GM18511 (cell line): ENCODE data around the gene MEGF11.
"Not testable (repeated sequence)": the region's sequence is repeated elsewhere in the genome, so short reads cannot be mapped to it uniquely, and the experiment has no call there.

Source experiments
- ATAC-seq: cut with Tn5 transposase; IDR thresholded peaks from one replicate; pipeline ENCODE4 v1.9.1; 2021; ENCODE audit warnings: mild to moderate bottlenecking, moderate library complexity; ENCODE audit not compliant: unreplicated experiment

Gene MEGF11

DNA sequence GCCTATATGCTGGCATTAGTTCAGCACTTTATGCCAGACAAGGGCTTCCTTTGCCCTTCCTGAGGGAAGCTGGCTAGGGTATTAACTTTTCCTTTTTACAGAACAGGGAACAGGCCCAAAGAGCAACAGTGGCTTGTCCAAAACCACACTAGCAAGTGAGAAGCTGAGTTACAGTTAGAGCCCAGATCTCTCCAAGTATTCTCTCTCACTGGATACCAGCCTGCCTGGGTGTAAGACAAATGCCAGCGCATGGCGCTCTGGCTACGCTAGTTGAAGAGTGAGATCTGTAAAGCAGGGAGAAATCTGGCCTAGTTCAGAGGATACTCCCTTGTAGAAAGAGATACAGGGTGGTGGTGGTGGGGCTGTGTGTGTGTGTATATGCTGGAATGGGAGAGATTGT lies 345.9 kb downstream of the MEGF11 start:
- no peak for ATAC-seq

DNA sequence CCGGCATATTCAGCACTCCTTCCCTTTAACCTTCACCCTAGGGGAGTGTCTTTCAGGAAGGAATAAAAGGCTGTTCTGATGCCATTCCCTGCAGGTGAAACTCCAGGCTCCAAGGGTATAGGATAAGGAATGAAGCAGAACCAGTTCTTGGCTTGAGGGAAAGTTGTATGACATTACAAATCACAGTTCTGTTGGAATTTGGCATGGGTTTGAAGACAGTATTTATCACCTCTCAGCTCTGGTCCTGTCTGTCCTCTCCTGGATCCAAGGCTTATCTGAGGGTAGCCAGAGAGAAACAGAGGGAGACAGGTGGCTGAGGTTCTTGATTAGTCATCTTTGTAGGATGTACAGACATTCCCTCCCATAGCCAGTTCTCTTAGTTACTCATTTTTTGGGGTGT lies 347.2 kb downstream of the MEGF11 start:
- no peak for ATAC-seq

- ATAC-seq = no peak
Measured at GRCh38 chr15:65904301-65904700, 349.2 kb downstream of the MEGF11 start.

DNA sequence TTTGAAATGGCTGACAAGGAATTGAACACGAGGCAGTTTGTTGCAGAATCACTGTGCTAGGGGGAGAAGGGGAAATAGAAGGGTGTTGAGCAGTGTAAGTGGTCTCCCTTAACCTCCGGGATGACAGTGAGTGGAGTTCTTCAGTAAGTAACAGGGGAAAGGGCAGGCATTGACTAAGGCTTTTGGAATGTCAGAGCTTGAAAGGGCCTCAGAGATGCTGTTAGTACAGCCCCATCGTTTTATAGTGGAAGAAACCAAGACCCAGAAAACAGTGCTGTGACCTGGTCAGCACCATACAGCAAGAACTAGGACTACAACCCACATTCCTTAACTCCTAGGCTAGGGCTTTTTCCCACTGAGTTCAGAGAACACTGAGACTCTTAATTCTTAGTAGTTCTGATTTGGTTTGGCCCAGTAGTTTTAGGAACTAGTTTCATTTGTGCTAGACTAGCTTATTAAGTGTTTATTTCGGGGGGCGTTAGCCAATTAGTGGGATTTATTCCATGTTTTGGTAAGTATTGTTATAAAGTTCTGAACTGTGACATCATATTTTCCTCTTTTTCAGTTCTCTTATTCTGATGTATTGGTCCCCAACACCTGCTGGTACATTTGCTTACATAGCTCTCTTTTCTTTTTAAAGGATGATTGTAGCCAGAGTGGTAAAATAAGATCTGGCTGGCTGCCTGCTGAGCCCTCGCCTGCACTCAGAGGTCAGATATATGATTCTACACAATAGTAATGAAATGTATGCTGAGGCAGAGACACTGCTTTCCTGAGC lies 350.1 kb downstream of the MEGF11 start:
- ATAC-seq = no peak

DNA sequence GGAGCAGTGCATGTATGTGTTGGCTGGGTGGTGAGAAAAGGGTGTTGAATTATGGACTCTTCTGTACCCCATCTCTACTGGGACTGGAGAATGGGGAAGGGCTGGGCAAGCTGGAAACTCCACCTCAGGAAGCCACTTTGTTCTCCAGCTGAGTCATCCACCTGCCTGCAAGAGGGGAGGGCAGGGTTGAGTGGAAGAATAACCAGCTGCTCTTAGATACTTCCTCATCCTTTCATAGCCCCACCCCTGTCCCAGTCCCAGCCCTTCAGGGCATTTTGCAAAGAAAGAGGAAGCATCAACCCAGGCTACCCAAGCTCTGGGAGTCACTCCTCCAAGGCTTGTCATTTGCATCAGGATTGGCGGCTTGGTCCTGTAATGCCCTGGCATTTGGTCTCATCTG lies 351.2 kb downstream of the MEGF11 start:
- peak; percentile 79 for ATAC-seq

DNA sequence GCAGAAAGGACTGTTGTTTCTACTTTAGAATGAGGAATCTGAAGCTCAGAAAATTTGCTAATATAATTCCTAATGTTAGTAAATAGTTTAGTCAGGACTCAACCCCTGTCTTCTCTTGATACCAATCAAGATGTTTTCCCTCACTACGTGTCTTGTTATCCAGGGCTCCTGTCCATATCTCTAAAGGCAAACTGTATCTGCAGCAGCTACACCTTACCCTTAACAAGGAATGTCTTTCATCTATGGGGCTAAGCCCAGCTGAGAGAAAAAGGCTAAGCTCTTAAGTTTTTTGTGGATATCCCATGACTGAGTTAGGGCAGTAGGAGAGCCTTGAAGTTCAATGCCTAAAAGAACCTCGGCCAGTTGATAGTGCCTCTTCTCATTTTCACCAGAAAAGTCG lies 351.7 kb downstream of the MEGF11 start:
- ATAC-seq = no peak

- no peak for ATAC-seq
Measured at GRCh38 chr15:65901336-65901735, 352.2 kb downstream of the MEGF11 start.

DNA sequence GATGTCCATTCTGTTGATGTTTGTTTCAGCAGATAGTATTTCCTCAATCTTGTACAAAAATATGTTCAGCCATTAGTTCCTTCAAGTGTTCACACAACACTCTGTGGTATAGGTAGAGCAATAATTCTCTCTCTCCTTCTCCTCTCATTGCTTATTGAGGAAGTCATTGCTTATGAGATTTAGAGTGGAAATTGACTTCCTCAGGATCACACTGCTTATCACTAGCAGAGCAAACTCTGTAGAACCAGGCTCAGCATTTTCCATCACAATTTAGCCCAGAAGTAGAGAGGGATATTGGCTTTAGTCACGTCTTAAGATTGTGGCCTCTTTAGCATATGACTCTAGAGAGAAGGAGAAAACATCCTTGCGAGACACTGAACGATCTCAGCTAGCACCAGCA lies 353.1 kb downstream of the MEGF11 start:
- no peak for ATAC-seq

DNA sequence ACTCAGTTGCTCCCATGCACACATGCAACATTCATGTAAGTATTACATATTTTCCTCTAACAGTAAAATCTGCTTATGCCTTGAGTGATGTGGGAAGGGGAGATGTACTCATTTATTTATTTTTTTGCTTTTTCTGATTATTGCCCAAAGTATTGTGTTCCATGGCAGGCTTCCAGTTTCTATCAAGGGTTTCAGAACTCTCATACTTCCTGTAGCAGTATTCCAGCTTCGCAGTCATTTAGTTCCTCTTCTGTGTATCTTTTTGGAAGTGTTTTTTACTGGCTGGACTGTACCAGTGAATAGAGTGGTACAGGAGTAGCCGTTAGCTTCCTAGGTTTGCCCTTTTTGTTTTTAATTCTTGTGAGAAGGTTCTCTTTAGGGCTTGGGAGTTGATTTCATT lies 357.3 kb downstream of the MEGF11 start:
- no peak for ATAC-seq

DNA sequence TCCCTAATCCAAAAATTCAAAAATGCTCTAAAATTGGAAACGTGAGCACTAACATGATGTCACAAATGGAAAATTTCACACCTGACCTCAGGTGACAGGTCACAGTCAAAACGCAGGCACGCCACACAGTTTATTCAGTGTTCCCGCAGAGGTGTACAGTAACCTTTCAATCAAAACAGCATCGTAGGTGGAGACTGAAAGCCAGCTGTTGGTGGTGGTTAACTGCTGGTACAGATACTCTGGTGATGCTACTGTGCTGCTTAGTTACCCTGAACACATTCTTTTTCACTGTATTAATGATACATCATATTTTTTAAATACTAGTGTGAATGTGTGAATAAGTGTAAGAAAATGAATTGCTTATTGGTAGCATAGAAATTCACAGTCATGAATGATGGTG lies 360.5 kb downstream of the MEGF11 start:
- no peak for ATAC-seq

- no peak for ATAC-seq
Measured at GRCh38 chr15:65888981-65889380, 364.6 kb downstream of the MEGF11 start.

DNA sequence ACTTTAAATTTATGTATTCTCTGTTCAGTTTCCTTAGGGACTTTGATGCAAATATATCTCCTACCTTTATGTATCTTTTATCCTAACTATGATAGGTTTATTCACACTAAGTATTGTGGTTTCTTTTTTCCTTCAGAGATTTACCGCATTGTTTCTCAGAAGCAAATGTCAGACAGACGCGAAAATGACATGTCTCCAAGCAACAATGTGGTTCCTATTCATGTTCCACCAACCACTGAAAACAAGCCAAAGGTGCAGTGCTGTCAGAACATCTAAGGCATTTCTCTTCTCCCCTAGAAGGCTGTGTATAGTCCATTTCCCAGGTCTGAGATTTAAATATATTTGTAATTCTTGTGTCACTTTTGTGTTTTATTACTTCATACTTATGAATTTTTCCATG lies 366.0 kb downstream of the MEGF11 start:
- no peak for ATAC-seq

GRCh38 chr15:65885668-65886218 lies 367.8 kb downstream of the MEGF11 start:
- no peak for ATAC-seq

GRCh38 chr15:65884511-65884910 lies 369.0 kb downstream of the MEGF11 start:
- no peak for ATAC-seq

DNA sequence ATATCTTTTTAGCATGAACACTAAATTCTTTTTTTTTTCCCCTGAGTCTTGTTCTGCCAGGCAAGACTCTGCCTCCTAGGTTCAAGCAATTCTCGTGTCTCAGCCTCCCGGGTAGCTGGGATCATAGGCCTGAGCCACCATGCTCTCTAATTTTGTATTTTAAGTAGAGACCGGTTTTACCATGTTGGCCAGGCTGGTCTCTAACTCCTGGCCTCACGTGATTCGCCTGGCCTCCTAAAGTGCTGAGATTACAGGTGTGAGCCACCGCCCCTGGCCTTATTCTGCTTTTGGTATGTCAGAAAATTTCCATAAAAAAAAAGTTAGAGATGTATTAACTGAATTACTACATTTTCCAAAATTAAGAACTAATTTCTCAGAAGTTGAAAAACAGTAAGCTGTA lies 370.0 kb downstream of the MEGF11 start:
- ATAC-seq = no peak

DNA sequence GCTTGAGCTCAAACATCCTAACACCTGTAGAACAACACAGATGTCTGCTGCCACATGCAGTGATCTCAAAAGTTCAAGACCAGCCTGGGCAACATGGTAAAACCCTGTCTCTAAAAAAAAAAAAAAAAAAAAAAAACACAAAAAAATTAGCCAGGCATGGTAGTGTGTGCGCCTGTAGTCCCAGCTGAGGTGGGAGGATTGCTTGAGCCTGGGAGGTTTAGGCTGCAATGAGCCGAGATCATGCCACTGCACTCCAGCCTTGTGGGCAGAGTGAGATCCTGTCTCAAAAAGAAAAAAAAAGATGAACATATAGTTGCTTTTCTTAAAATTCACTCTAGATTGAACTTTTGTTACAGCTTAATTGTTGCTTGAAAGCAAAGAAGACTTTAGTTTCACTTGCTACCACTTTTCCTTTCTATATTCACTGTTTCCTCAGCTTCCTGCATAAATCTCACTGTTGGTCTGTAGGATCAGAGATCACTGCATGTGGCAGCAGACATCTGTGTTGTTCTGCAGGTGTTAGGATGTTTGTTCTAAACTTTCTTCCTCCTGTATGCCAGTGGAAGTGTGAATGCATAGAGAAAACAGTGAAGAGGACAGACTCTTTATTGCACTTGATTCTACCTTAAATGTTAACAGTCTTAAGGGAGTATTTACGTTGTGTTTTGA lies 371.6 kb downstream of the MEGF11 start:
- no peak for ATAC-seq

DNA sequence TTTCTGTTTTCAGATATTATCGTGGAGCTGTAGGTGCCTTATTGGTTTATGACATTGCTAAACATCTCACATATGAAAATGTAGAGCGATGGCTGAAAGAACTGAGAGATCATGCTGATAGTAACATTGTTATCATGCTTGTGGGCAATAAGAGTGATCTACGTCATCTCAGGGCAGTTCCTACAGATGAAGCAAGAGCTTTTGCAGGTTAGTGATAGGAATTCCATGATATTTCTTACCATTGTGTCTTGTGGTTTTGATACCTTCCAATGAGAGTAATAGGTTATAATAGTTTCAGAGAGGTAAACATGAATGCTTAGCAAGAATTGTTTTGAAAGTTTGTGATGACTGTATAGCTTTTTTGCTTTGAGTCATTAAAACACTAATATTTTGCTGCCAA lies 375.8 kb downstream of the MEGF11 start:
- ATAC-seq = no peak

DNA sequence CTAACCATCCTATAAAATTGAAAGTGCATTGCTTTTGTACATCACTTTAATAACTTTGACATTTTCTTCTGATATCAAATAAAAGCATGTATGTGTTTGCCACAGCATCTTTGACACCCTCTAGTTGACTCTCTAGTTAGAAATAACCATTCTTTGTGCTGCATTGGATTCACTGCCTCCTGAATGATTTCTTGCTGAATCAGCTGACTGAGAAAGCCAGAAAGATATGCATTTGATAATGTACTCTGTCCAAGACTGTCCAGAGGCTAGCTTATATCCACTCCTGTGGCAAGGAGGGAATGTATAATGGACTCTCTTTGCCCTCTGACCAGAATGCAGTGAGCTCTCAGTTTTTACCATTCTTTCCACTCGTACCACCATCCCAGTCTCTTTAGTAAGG lies 378.1 kb downstream of the MEGF11 start:
- ATAC-seq = no peak

- ATAC-seq = no peak
Measured at GRCh38 chr15:65873256-65873655, 380.3 kb downstream of the MEGF11 start.

DNA sequence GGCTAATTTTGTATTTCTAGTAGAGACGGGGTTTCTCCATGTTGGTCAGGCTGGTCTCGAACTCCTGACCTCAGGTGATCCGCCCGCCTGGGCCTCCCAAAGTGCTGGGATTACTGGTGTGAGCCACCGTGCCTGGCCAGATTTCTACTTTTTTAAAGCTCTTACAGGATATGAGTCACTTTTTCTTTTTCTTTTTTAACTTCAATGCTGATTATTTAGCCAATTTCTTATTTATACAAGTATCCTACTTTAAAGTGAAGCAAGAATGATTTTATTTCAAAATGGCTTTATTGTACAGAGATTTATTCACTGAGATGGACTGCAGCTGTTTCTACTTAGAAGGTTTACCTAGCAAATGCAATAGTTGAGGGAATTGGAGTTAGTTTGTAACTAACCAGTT lies 381.0 kb downstream of the MEGF11 start:
- ATAC-seq = not testable (repeated sequence)

- not testable (repeated sequence) for ATAC-seq
Measured at GRCh38 chr15:65871886-65872285, 381.7 kb downstream of the MEGF11 start.

DNA sequence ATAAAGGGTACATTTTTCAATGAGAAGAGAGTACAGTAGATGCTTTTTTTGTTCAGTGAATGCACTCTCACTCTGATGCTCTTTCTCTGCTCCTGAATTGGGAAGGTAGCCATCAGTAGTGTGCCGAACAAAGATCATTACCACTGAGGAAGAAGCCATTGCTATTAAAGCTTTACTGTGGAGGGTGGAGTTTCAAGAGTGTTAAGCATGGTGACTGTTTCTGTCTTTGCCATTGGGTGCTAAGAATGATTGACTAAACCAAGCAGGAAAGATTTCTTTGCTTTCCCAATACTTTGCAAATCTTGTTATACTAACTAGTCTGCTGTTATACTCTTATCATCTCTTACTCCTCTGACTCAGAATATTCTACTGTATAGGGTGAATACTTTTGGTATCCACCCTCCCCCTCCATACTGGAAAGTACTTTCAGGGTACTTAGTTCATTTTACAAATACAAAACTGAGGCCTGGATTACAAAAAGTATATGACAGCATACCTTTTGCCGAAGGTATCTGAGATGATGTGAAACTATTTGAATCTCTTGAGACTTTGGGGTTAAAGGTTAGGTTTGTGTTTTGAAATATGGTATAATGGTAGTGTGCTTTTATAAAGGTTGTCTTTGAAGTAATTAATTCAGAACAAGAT lies 382.5 kb downstream of the MEGF11 start:
- no peak for ATAC-seq
